Stimulated activated CD4-positive, alpha-beta T cell treated with anti-CD3 and anti-CD28 coated beads, Interleukin-15, amount 100 ng/mL, for 1 hour (primary cell): ENCODE measurements around the gene TOMM40.
"Not testable (repeated sequence)": the region's sequence is repeated elsewhere in the genome, so short reads cannot be mapped to it uniquely, and the experiment has no call there.

ENCODE experiments used
- DNase-seq, 2 donors: peaks; one replicate each; pipeline ENCODE4 v3.0.0-alpha.2; 2020; ENCODE audit warnings: low read depth in 1 of 2, low spot score in 1 of 2

Gene TOMM40

GRCh38 chr19:44891016-44891882 lies at the start of gene TOMM40:
Gene TOMM40, plus strand, starts transcription at chr19:44891254. Its CDS starts 162 bp downstream, at chr19:44891416.
- peak in 1 of 2 donors; percentile 100 for DNase-seq

GRCh38 chr19:44845286-44845611 lies 45.8 kb upstream of the TOMM40 start:
- no peak for DNase-seq

- peak; percentile 47 to 71 for DNase-seq
Observed at GRCh38 chr19:44845612-44846454, 45.2 kb upstream of the TOMM40 start, which contains the start of gene NECTIN2. Gene NECTIN2, plus strand, starts transcription at chr19:44846297. Its CDS starts 229 bp downstream, at chr19:44846526.

GRCh38 chr19:44846455-44847143 lies 44.5 kb upstream of the TOMM40 start:
- no peak for DNase-seq

- no peak for DNase-seq
Observed at GRCh38 chr19:44847144-44848035, 43.7 kb upstream of the TOMM40 start.

- no peak for DNase-seq
Observed at GRCh38 chr19:44848036-44848811, 42.8 kb upstream of the TOMM40 start.

- no peak for DNase-seq
Observed at GRCh38 chr19:44848812-44849447, 42.1 kb upstream of the TOMM40 start.

- DNase-seq: no peak
Observed at GRCh38 chr19:44850641-44851109, 40.4 kb upstream of the TOMM40 start.

- DNase-seq: no peak
Observed at GRCh38 chr19:44851427-44851826, 39.6 kb upstream of the TOMM40 start.

GRCh38 chr19:44855606-44856005 lies 35.4 kb upstream of the TOMM40 start:
- no peak for DNase-seq

GRCh38 chr19:44856421-44857083 lies 34.5 kb upstream of the TOMM40 start:
- DNase-seq: no peak

- no peak for DNase-seq
Observed at GRCh38 chr19:44857837-44858236, 33.2 kb upstream of the TOMM40 start.

- not testable (repeated sequence) for DNase-seq
Observed at GRCh38 chr19:44861576-44861975, 29.5 kb upstream of the TOMM40 start.

GRCh38 chr19:44863990-44864389 lies 27.1 kb upstream of the TOMM40 start:
- DNase-seq: no peak

- no peak for DNase-seq
Observed at GRCh38 chr19:44865196-44865767, 25.8 kb upstream of the TOMM40 start.

GRCh38 chr19:44866664-44867063 lies 24.4 kb upstream of the TOMM40 start:
- DNase-seq: no peak

- no peak for DNase-seq
Observed at GRCh38 chr19:44867578-44867977, 23.5 kb upstream of the TOMM40 start.
